ENCODE data around the gene PROX1.

Gene PROX1, protein sequence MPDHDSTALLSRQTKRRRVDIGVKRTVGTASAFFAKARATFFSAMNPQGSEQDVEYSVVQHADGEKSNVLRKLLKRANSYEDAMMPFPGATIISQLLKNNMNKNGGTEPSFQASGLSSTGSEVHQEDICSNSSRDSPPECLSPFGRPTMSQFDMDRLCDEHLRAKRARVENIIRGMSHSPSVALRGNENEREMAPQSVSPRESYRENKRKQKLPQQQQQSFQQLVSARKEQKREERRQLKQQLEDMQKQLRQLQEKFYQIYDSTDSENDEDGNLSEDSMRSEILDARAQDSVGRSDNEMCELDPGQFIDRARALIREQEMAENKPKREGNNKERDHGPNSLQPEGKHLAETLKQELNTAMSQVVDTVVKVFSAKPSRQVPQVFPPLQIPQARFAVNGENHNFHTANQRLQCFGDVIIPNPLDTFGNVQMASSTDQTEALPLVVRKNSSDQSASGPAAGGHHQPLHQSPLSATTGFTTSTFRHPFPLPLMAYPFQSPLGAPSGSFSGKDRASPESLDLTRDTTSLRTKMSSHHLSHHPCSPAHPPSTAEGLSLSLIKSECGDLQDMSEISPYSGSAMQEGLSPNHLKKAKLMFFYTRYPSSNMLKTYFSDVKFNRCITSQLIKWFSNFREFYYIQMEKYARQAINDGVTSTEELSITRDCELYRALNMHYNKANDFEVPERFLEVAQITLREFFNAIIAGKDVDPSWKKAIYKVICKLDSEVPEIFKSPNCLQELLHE

DNA sequence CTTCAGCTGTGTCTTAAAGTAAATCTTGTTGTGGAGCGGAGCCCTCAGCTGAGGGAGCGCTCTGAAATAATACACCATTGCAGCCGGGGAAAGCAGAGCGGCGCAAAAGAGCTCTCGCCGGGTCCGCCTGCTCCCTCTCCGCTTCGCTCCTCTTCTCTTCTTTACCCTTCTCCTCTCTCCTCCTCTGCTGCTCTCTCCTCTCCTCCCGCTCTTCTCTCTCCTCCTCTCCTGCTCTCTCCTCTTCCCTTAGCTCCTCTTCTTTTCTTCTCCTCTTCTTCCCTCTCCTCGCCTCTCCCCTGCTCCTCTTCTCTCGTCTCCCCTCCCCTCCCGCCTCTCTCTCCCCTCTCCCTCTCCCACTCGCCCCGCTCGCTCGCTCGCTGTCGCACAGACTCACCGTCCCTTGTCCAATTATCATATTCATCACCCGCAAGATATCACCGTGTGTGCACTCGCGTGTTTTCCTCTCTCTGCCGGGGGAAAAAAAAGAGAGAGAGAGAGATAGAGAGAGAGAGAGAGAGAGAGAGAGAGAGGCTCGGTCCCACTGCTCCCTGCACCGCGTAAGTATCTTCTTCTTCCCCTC is at the start of gene PROX1:
Gene PROX1 (plus strand): TSS at position 47 of the 580 bp plus-strand sequence. CDS start 8,563 bp downstream, outside the sequence.
- peak in 1 of 2 donors; percentile 13 for DNase-seq (ENCODE audit: low read depth in 2 of 2)

DNA sequence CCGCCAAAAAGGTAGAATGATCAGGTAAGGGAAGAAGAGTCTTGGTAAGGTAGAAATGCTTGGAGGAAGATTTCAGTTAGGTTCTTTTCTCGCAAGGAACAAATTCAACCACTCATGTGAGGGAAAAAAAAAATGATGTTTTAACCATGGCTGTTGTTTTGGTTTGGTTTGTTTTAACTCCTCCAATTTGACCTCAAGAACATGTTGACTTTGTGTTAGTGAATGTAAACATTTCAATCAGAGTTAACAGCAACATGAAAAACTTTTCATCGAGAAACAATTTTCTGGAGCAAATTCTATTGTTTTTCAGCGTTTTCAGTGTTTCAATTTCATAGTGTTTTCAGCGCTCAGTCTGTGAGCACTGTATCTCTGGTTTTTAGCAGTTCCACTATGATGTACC is 49.0 kb upstream of the PROX1 start:
- DNase-seq (ENCODE audit: low read depth in 2 of 2), result no peak

DNA sequence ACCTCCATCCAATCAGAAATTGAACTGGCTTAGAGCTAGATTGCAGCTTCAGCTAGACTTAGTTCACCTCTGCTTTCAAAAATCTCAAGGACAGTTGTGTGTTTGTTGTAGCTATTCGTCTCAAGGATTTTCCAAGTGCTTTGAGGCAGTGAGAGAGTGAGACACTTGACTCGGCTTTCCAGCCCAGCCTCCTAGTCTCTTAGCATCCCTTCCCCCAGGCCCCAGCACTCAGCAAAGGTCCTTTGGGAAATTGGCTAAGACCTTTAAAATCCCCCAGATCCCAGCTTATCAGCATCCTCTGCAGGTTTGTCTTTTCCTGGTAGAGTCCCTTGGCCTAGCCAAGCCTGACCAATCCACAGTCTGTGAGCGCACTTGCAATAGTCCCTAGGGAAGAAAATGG is 47.9 kb upstream of the PROX1 start:
- DNase-seq (ENCODE audit: low read depth in 2 of 2), result no peak

DNA sequence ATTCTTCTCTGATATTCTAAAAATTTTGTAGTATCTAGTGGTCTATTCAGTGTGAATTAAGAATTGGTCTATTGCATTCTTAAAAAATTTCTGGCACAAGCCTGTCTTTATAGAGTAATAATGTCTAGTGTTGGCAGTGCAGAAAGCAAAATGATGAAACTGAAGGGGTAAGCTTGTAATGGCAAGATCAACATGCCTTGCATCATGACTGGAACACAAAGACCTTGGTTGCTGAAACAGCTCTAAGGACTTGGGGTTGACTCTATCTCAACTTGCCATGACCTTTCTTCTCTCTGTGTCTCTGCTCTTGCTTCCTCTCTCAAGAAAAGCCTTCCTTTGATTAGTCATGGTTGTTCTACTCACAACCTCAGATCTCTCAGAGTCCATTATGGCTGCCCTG is 46.8 kb upstream of the PROX1 start:
- no peak for DNase-seq (ENCODE audit: low read depth in 2 of 2)

DNA sequence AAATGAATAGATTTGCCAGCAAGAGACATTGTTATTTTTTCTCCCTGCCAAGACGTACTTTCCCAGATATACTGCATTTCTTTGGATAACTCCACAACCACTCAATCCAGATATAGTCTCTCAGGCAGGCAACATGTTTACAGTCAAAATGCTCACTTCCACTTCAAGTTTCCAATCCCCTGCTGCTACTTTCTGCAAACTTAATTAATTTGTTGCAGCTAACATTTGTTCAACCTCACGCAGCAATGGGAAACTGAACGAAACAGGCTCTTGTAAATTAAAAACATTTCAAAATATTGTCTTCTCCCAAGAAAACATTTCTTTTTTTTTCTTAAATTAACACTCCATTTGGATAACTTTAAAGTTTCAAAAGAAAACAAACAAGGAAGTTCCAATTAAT is 45.7 kb upstream of the PROX1 start:
- no peak for DNase-seq (ENCODE audit: low read depth in 2 of 2)

DNA sequence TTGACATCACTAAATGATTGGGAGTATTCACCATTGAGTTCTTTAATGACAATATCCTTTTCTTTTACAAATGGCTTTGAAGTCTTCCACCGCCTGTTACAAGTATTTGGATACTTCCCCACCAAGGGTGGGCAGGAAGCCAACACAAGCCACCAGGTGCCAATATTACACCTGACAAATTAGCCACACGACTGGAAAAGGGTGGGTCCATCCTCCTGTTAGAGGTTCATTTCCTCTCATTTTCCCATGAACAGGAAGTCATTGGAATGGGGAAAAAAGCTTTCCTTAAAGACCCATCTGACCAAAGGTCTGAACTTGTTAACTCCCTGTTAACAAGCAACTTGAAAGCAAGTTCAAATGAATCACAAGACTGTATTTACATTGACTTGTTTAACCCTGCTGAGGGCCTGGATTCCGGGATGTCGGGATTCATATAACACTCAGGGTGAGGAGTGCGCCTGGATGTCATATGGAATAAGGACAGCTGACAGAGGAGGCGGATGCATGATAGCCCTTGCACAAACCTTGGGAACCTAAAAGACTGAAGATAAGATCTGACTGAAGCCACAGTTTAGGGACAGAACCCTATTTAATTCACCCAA is 40.5 kb upstream of the PROX1 start:
- DNase-seq (ENCODE audit: low read depth in 2 of 2), result no peak

DNA sequence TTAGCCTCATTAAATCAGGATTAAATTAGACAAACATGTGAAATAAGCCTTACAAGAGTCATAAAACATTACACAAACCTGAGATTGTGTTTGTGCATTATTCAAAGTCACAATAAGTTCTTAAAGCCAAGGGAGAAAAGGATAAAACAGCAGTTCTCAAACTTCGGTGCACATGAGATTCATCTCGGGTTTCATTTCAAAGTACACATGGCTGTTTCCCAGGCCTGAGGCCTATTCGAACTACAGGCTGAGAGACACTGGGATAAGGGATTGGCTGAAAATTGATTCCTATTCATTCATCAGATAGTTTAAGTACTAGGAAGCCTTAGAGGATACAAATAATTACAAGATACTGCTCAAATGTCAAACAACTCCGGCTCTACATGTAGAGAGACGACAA is 35.9 kb upstream of the PROX1 start:
- no peak for DNase-seq (ENCODE audit: low read depth in 2 of 2)

DNA sequence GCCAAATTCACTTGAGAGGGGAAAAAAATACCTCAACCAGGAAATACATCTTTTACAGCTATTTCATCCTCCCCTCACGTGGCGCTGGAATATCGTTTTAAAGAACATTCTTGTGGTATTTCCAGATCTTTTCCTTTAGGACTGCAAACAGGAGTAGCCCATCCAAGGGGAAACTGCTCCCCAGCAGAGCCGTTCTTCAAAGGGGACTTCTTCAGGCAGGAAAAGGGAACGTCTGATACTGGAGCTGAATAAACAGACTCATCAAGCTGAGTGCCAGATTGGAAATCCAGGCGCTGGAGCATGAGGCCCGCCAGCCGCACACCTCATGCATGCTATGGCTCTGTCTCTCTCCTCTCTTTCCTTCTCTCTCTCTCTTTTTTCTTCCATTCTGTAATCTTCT is 34.0 kb upstream of the PROX1 start:
- DNase-seq (ENCODE audit: low read depth in 2 of 2), result no peak

DNA sequence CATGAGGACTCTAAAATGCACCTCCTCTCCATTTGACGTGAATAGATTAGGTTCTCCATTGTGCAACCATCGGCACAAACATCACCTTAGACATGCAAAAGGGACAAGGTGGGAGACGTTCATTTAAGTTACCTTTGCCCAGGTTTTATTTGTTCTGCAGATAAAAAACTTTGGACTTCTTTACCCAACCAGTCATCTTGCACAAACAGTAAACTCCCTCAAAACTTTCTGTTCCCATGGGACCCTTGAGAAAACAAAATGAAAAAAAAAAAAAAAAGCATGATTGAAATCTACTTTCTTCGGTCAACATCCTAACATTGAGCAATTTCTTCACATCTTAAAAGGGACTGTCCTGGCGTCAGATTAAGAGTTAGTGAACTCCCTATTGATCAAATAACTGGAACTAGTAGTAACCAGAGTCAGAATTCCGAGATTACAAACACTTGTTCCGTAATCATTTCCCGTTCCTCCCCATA is 31.4 kb upstream of the PROX1 start:
- DNase-seq (ENCODE audit: low read depth in 2 of 2), result no peak

DNA sequence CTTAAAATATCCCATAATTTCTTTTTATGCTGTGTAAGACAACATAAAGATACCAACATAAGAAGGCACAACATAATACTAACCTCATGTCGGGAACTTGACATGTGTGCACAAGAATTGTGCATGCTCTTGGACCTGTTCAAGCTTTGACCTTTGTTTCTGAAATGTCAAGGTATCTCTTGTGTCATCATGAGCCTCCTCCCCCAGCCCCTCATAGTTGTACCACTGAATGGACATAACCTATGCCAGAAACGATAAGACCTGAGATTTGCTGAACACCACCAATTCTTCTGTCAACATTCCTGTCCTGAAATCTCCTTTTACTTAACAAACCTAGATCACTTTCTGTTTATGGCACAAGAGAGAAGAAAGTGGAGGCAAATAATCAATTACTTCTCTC is 29.4 kb upstream of the PROX1 start:
- DNase-seq (ENCODE audit: low read depth in 2 of 2), result no peak

DNA sequence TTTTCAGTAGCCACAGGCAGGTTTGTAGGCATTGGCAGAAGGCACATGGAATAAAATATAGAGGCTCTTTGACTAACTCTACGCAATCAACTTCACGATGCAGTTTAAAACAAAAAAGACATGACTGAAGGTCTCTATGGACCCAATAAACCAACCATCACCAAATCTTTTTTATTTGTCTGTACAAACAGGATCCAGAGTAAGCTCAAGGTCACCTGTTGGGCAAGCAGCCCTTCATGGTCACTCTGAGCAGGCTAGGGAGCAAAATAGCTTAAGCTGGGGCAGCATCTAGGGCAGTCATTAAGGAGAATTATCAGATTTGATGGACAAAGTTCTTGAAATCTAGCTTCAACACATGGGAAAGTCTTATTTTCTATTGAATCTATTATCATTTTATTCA is 26.8 kb upstream of the PROX1 start:
- no peak for DNase-seq (ENCODE audit: low read depth in 2 of 2)

DNA sequence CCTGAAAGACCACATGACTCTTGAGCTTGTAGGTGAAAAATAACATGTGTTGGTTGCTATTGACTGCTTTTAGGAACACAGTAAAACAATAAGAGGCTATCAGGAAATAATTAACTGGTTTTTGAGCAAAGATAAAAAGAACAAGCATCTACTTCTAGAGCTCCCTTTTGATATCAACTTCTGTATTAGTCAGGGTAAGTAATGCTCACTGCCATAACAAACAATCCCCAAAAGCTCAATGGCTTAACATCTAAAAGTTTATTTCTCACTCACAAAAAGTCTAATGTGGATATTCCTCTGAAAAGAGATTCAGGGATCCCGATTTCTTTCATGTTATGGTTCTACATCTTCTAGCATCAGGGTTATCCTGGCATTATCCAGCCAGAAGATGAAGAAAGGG is 25.3 kb upstream of the PROX1 start:
- no peak for DNase-seq (ENCODE audit: low read depth in 2 of 2)

DNA sequence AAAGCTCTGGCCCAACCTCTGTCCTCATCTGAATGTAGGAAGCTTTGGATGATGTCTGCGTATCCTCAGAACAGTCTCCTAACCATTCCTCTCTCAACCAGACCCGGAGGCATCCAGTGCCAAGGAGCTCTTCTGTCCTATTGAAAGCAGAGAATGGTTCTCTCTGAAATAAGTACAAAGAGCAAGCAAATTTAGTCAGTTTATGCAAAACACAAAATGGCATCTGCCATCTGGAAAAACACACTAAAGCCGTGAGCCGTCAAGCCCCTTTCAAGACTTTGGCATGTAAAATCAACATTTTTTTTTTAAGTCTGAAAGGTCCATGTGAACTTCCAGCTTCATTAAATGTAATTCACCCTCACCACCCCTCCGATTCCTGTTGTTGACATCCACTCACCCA is 21.7 kb upstream of the PROX1 start:
- no peak for DNase-seq (ENCODE audit: low read depth in 2 of 2)

DNA sequence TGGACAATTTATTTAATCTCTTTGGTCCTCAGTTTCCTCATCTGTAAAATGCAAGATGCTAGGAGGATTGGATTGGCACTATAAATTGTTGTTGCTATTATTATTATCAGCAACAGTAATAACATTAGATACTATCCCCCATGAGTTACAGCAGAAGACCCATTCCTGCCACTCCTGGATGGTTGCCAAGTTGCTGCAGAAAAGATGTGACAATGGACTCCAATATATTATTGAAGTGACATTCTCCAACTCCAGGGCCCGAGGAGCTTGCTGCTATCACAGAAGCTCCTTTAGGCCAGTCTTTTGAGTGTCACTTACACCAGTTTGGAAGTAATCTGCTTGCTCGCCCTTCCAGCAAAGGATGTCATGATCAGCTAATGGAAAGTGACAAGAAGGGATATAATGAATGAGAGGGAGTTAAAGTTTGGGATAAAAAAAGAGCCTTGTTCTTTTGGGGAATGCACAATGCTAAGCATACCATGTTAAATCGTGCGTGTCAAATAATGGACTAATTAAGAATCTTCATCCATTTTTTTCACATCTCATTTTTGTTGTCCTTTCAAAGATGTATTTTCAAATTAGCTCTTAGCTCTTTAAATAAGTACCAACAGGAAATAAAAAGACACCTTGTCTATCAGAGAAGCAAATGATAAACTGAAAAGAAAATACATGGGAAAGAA is 19.5 kb upstream of the PROX1 start:
- no peak for DNase-seq (ENCODE audit: low read depth in 2 of 2)

DNA sequence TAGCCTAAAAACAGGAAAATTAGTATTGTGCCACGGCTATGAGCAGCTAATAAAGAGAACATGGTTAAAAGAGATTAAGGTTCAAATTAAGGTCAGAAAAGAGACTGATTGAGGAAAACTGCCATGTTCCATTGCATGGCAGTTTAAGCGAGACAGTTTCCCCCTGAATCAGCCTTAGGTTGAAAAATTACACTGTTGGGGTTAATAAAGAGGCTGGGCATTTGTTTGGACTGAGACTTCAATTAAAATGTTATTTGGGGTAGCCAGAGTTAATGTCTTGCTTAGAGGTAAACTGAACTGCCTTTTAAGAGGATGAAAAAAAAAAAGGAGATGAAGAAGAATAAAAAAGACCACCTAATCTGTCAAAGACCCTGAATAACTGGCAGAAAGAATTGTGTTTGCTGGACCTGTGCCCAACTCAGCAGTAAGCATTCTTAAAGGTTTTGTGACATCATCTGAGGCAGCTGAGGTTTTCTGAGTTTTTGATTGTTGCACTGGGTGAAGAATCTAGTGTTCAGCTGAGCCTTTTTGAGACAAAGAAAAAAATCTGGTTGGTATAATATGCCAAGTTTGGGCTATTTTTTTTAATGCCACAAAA is 17.7 kb upstream of the PROX1 start:
- DNase-seq (ENCODE audit: low read depth in 2 of 2), result no peak

DNA sequence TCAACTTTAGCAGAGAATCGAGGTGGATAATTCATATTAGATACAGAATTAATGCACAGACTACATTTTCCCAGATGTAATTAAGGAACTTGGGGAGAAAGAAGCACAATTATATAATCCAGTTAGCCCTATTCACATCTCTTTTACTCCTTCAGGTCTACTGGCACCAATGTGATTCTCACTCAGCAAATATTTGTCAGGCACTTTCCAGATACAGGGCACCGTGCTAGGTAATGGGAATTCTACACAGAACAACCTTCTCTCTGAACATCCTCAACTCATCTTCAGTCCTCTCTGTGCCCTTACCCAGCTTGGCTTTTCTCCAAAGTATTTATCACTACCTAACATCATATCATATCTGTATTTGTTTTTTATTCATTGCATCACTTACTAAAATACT is 15.6 kb upstream of the PROX1 start:
- DNase-seq (ENCODE audit: low read depth in 2 of 2), result no peak

DNA sequence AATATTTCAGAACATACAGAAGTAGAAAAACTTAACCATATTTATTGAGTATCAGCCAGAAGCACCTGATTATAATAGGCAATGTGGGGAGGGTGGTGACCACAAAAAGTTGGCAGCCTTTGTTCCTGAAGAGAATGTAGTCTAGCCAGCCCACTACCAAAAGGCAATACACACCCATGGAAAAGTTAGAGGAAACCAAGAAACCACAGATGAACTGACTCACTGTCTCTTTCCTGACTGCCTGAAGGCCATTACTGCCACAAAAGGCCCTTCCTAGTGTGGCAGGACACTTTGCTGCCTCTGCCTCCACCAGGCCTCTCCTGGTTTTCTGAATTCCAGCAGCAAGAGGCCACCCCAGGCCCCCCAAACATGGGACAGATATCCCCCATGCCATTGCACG is 14.6 kb upstream of the PROX1 start:
- no peak for DNase-seq (ENCODE audit: low read depth in 2 of 2)

DNA sequence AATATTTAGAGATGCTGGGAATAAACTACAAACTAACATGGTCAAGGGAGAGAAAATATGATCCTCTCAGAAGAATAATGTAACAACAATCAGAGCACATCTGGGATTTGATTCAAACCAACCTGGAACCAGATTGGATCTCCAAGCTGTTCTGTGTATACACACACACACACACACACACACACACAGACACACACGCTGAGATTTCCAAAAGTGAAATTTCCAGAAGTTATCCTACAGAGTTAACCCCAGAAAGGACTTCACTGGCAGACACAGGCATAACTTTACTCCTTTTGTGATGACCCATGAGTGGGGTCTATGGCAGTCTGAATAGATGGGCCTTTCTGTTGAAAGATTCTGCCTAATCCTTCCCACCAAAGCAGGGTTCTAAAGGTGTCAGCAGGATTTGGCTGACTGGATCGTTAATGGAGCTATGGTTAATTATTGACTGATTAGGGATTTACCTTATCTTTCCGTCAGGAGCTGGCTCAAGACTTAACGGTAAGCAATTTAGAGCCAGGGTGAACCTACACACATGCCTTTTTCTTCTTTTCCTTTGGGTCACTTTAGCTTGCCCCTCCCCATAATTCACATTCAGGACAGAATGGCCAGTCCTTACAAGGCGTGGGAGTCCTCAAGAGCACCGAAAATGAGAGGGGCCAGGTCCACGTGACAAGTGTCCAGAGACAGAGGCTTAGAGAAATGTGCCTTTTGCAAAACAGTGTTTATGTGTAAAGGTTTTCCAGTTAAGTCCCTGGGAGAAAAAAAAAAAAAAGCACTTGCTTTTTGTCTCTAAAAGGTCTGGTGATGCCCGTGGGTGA is 10.9 kb upstream of the PROX1 start:
- DNase-seq (ENCODE audit: low read depth in 2 of 2), result no peak

DNA sequence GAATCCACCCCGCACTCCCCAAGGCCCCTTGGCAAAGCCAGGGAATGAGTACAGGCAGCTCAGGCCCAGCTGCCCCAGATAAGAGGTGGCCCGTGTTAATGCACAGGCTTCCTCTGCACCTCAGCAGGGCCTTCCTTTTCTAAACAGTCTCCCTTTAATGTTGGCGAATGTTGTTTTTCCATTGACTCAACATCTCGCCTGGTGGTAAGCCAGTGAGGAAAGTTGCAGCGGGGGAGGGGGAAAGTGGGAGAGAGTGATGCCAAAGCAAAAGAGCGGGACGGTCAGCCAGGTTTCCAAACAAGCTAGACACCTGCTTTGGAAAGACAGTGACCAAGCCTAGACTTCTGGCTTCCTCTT is 10.3 kb upstream of the PROX1 start:
- DNase-seq (ENCODE audit: low read depth in 2 of 2), result no peak

DNA sequence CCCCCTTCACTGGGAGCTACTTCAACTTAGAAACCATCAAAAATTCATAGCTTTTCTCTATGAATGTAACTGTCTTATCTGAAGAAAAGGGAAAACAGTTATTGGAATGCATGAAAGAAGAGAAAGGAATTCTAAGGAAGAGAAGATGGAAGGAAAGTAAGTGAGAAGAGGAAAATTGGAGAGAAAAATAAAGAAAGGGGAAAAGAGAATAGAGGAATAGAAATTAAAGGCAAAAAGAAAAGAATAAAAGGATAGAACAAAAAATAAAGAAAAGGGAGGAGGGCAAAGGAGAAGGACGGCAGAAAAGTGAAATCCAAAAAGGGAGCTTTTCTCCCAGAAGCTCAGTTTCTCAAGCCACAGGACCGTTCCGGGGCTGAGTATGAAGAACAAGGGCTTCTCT is 9.9 kb upstream of the PROX1 start:
- no peak for DNase-seq (ENCODE audit: low read depth in 2 of 2)

All from stimulated activated CD8-positive, alpha-beta memory T cell treated with anti-CD3 and anti-CD28 coated beads, Interleukin-15, amount 100 ng/mL, for 48 hours (primary cell).